ENCODE results near the gene PACRG. TPM values are rescaled to one million over a fixed set of nuclear protein-coding genes. Genes with fewer than 3 reads are reported as not detected.

PACRG gene
- total RNA-seq, 1 experiment from 2014 or later, result 0.26 TPM

- peaks cover 6 to 17% (median 10%) of the 10 kb centered on the region in 3 experiments; a peak in 6 of 7 replicates for H3K36me3 Mint-ChIP-seq (ENCODE audit: insufficient read depth in 1 of 3, low read depth in 3 of 3)
- Histone ChIP-seq H2BK12ac (ENCODE audit: insufficient read length, low read depth, low read length) (no peak overlapping the region), H3K9me3 (ENCODE audit: control insufficient read depth, low read depth, low read length) (no peaks in the 10 kb centered on the region), H3K9ac (ENCODE audit: extremely low read depth, insufficient read length, low read length) (no peak overlapping the region), H3K23me2 (ENCODE audit: insufficient read length, low read depth, low read length, poor library complexity, severe bottlenecking) (no peaks in the 10 kb centered on the region), H3K56ac (ENCODE audit: insufficient read length, low read depth, low read length) (no peak overlapping the region), H4K8ac (replicated peaks; ENCODE audit: insufficient read length, low read depth, low read length) (no peak overlapping the region), H3K4me2 (ENCODE audit: insufficient read depth, insufficient read length, low read length) (no peak overlapping the region), H3K79me1 (ENCODE audit: insufficient read depth, low read depth, low read length, poor library complexity, severe bottlenecking) (no peaks in the 10 kb centered on the region), H3K27ac (ENCODE audit: insufficient read length, low read depth, low read length) (no peak overlapping the region), H2BK15ac (ENCODE audit: low read depth, low read length) (no peak overlapping the region), H3K14ac (ENCODE audit: insufficient read depth, low read length) (no peak overlapping the region), H3K18ac (ENCODE audit: insufficient read length, low read depth, low read length) (no peak overlapping the region), H4K91ac (ENCODE audit: insufficient read length, low read depth, low read length) (no peak overlapping the region), H3K4ac (ENCODE audit: low read depth, low read length) (no peak overlapping the region), H3K27me3 (ENCODE audit: insufficient read depth, low read length) (no peaks in the 10 kb centered on the region), H2BK5ac (ENCODE audit: insufficient read length, low read length) (no peak overlapping the region), H3K4me1 (ENCODE audit: insufficient read depth, low read length) (no peaks in the 10 kb centered on the region), H2BK120ac (ENCODE audit: low read depth, low read length, poor library complexity, severe bottlenecking) (no peak overlapping the region), H4K20me1 (ENCODE audit: control insufficient read depth, insufficient read depth, insufficient read length) (no peaks in the 10 kb centered on the region), H3T11ph (ENCODE audit: low read length) (no peak overlapping the region), H3K79me2 (ENCODE audit: insufficient read depth, low read length) (no peaks in the 10 kb centered on the region), H2AFZ (ENCODE audit: low read length) (no peak overlapping the region), H2AK5ac (ENCODE audit: insufficient read length, low read length) (no peak overlapping the region), H2BK20ac (ENCODE audit: low read depth, low read length, poor library complexity, severe bottlenecking) (no peak overlapping the region), H4K5ac (ENCODE audit: insufficient read length, low read depth, low read length) (no peak overlapping the region), H3K23ac (ENCODE audit: insufficient read length, low read depth, low read length) (no peak overlapping the region)
- peaks cover 6% of the 10 kb centered on the region; the same call in 1 of the 2 replicates for H3K27me3 Mint-ChIP-seq (ENCODE audit: low read depth)
- whole genome bisulfite sequencing (ENCODE audit: extremely low coverage, insufficient read length, low lambda C conversion rate), result no CpG with 5 or more reads among the region's 3 CpGs
- H3K9me3 Mint-ChIP-seq, result peaks cover 18% of the 10 kb centered on the region in 2 experiments
- TF ChIP-seq, protein P1, sequence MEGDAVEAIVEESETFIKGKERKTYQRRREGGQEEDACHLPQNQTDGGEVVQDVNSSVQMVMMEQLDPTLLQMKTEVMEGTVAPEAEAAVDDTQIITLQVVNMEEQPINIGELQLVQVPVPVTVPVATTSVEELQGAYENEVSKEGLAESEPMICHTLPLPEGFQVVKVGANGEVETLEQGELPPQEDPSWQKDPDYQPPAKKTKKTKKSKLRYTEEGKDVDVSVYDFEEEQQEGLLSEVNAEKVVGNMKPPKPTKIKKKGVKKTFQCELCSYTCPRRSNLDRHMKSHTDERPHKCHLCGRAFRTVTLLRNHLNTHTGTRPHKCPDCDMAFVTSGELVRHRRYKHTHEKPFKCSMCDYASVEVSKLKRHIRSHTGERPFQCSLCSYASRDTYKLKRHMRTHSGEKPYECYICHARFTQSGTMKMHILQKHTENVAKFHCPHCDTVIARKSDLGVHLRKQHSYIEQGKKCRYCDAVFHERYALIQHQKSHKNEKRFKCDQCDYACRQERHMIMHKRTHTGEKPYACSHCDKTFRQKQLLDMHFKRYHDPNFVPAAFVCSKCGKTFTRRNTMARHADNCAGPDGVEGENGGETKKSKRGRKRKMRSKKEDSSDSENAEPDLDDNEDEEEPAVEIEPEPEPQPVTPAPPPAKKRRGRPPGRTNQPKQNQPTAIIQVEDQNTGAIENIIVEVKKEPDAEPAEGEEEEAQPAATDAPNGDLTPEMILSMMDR (conservative IDR thresholded peaks at IDR 0.05), result no peak
- H3K4me3 Mint-ChIP-seq, result no peak overlapping the region
- no peak for DNase-seq
- H3K4me1 Mint-ChIP-seq, result peaks cover 0 to 3% of the 10 kb centered on the region in 2 experiments; a peak in 1 of 4 replicates
- no peak overlapping the region for H3K27ac Mint-ChIP-seq
Measured at GRCh38 chr6:163019926-163020325, 292.2 kb downstream of the PACRG start.
